Measurements from ENCODE around the gene ADGRB3. TPM values are rescaled to one million over a fixed set of nuclear protein-coding genes. Genes with fewer than 3 reads are reported as not detected.

Gene ADGRB3
- total RNA-seq, 3 donors from 2014 or later, result 1.1 to 2.3 (median 1.2) TPM

GRCh38 chr6:68642081-68642480 lies 7.0 kb downstream of the ADGRB3 start:
- H3K27me3 ChIP-seq, result peaks cover 0 to 20% of the 10 kb centered on the region in 2 donors
- DNase-seq (ENCODE audit: low spot score in 2 of 2), result no peak
- H3K4me1 ChIP-seq, result no peaks in the 10 kb centered on the region
- intact Hi-C loops (cut with DNase I; ENCODE audit: low total_unique reads), result no loop called here
- no peak for TF ChIP-seq POLR2AphosphoS5 (IDR thresholded peaks at IDR 0.05)
- no peak for TF ChIP-seq CTCF (IDR thresholded peaks at IDR 0.05)
- no peak for TF ChIP-seq POLR2A (IDR thresholded peaks at IDR 0.05)
- no peak overlapping the region for H3K4me3 ChIP-seq
- no peak overlapping the region for H3K27ac ChIP-seq
- no peaks in the 10 kb centered on the region for H3K9me3 ChIP-seq
- H3K36me3 ChIP-seq, result no peaks in the 10 kb centered on the region

GRCh38 chr6:68642977-68643376 lies 7.9 kb downstream of the ADGRB3 start:
- H3K4me1 ChIP-seq, result no peaks in the 10 kb centered on the region
- no peaks in the 10 kb centered on the region for H3K36me3 ChIP-seq
- intact Hi-C loops (cut with DNase I; ENCODE audit: low total_unique reads), result no loop called here
- no peak for TF ChIP-seq POLR2AphosphoS5 (IDR thresholded peaks at IDR 0.05)
- TF ChIP-seq CTCF (IDR thresholded peaks at IDR 0.05), result no peak
- TF ChIP-seq POLR2A (IDR thresholded peaks at IDR 0.05), result no peak
- H3K9me3 ChIP-seq, result no peaks in the 10 kb centered on the region
- no peak overlapping the region for H3K4me3 ChIP-seq
- no peak for DNase-seq (ENCODE audit: low spot score in 2 of 2)
- peaks cover 0 to 12% of the 10 kb centered on the region in 2 donors for H3K27me3 ChIP-seq
- H3K27ac ChIP-seq, result no peak overlapping the region

DNA sequence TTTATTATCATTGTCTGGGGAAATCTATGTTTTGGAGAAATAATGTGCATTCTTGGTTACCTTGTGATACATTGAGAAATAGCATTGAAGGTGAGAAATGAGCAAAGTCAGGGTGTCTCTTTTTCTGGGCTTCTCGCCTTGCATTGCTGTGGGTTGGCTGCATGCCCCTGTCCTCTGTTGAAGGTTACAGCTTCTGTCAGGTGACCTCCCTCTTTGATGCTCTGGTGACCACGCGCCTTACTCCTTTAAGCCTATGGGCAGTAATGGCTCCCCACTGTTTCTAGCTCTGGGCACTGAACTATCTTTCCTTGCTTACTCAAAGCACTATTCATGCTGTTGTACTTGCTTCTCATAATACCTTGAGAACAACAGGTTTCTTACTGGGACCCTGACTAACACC lies 14.6 kb downstream of the ADGRB3 start:
- Histone ChIP-seq H3K27me3 (no peaks in the 10 kb centered on the region), H3K27ac (no peak overlapping the region), H3K9me3 (no peaks in the 10 kb centered on the region), H3K36me3 (no peaks in the 10 kb centered on the region), H3K4me1 (no peaks in the 10 kb centered on the region), H3K4me3 (no peak overlapping the region)
- intact Hi-C loops (cut with DNase I; ENCODE audit: low total_unique reads), result no loop called here
- TF ChIP-seq CTCF (IDR thresholded peaks at IDR 0.05) (no peak), POLR2A (IDR thresholded peaks at IDR 0.05) (no peak), POLR2AphosphoS5 (IDR thresholded peaks at IDR 0.05) (no peak)
- no peak for DNase-seq (ENCODE audit: low spot score in 2 of 2)

DNA sequence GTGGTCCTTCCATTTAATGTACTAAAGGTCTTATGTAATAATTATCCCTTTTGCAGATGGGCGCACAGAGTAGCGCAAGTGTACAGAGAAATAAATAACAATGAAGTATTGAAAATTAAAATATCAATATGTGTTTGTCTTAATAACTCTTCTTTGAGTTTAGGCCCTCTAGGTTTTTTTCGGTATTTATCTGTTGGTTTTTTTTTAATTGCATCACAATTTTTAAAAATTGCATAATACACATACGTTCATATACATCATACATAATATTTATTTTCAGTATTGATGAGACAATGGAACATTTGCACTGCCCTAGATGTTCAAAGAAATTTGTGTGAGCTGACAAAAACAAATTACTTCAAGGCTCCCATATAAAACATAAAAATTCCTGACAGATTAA lies 15.1 kb downstream of the ADGRB3 start:
- intact Hi-C loops (cut with DNase I; ENCODE audit: low total_unique reads), result no loop called here
- Histone ChIP-seq H3K4me1 (no peaks in the 10 kb centered on the region), H3K27ac (no peak overlapping the region), H3K9me3 (no peaks in the 10 kb centered on the region), H3K4me3 (no peak overlapping the region), H3K36me3 (no peaks in the 10 kb centered on the region), H3K27me3 (no peaks in the 10 kb centered on the region)
- no peak for DNase-seq (ENCODE audit: low spot score in 2 of 2)
- TF ChIP-seq CTCF (IDR thresholded peaks at IDR 0.05) (no peak), POLR2A (IDR thresholded peaks at IDR 0.05) (no peak), POLR2AphosphoS5 (IDR thresholded peaks at IDR 0.05) (no peak)

DNA sequence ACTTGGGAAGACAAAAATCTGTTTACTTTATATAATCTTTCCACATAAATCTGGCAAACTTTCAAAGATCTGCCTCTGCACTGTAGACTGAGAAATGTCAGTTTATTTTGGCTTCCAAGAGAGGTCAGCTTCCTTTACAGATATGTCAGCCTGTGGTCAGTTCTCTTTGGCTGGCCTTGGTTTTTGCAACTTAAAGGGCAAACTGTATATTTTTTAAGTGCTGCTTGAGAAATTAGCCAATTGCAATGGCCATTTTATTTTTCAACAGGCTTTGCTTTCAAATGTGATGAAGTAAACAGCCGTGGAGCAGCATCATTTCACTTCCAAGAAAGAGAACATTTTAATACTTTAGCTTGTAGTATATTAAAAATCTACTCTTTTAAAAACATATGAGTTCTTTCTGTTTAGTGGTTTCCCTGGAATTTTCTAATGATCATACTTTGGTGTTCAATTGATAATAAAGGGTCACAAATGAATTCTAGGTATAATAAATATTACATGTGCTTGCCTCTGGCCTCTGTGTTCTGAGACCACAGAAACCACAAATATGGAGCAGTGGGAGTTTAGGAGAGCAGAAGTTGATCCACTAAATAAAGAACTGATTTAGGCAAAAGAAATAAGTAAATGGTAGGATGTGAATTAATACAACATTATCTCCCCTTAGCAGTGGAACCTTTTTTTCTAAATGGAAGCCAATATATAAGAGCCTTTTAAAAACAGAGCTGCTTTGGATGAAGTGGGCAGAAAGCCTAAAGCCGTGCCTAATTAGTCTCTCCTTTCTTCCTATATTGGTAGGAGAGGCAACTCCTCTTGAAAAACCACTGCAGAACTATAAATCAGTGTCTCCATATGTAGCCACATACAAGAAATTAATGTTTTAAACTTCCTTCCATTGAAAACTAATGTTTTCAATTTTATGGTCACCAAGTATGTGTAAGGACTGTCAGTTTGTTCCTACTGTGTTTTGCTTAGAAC lies 16.2 kb downstream of the ADGRB3 start:
- Histone ChIP-seq H3K27ac (no peak overlapping the region), H3K4me3 (no peak overlapping the region), H3K27me3 (no peaks in the 10 kb centered on the region), H3K4me1 (no peaks in the 10 kb centered on the region), H3K36me3 (no peaks in the 10 kb centered on the region), H3K9me3 (no peaks in the 10 kb centered on the region)
- no peak for TF ChIP-seq POLR2AphosphoS5 (IDR thresholded peaks at IDR 0.05)
- TF ChIP-seq POLR2A (IDR thresholded peaks at IDR 0.05), result no peak
- TF ChIP-seq CTCF (IDR thresholded peaks at IDR 0.05), result no peak
- intact Hi-C loops (cut with DNase I; ENCODE audit: low total_unique reads), result no loop called here
- DNase-seq (ENCODE audit: low spot score in 2 of 2), result no peak

Measured in breast epithelium (tissue), 4 donors.